NAMALWA (cell line): Measurements from ENCODE around the gene VCX3B.
"Not testable (repeated sequence)": the region's sequence is repeated elsewhere in the genome, so short reads cannot be mapped to it uniquely, and the experiment has no call there.

Experiments used
- DNase-seq: peaks from one replicate; pipeline ENCODE4 v3.0.0-alpha.2; 2015; ENCODE audit warnings: low spot score

Gene VCX3B

GRCh38 chrX:8464530-8464929, at the start of gene VCX3B:
VCX3B (plus strand) TSS chrX:8464830; CDS start chrX:8465451, 621 bp downstream.
- DNase-seq: not testable (repeated sequence)

GRCh38 chrX:8418301-8418700, 46.3 kb upstream of the VCX3B start:
- DNase-seq: no peak

GRCh38 chrX:8424912-8425311, 39.7 kb upstream of the VCX3B start:
- DNase-seq: no peak

- DNase-seq: no peak
These were observed 34.9 kb upstream of the VCX3B start for GRCh38 chrX:8429692-8430249.

- no peak for DNase-seq
These were observed 34.2 kb upstream of the VCX3B start for GRCh38 chrX:8430444-8430843.

- no peak for DNase-seq
These were observed 32.2 kb upstream of the VCX3B start for GRCh38 chrX:8432396-8432795.

- no peak for DNase-seq
These were observed 31.2 kb upstream of the VCX3B start for GRCh38 chrX:8433109-8434062.

GRCh38 chrX:8447368-8447767, 17.3 kb upstream of the VCX3B start:
- DNase-seq: no peak

- not testable (repeated sequence) for DNase-seq
These were observed 12.3 kb upstream of the VCX3B start for GRCh38 chrX:8452343-8452742.

GRCh38 chrX:8453611-8454010, 11.0 kb upstream of the VCX3B start:
- DNase-seq: no peak

GRCh38 chrX:8455557-8455956, 9.1 kb upstream of the VCX3B start:
- DNase-seq: no peak

GRCh38 chrX:8462488-8462887, 2.1 kb upstream of the VCX3B start:
- no peak for DNase-seq

GRCh38 chrX:8484360-8484949, 19.8 kb downstream of the VCX3B start:
- DNase-seq: no peak

- not testable (repeated sequence) for DNase-seq
These were observed 30.4 kb downstream of the VCX3B start for GRCh38 chrX:8495036-8495435.

- DNase-seq: no peak
These were observed 35.6 kb downstream of the VCX3B start for GRCh38 chrX:8500203-8500602.

GRCh38 chrX:8502101-8502500, 37.5 kb downstream of the VCX3B start:
- DNase-seq: not testable (repeated sequence)

GRCh38 chrX:8504451-8504850, 39.8 kb downstream of the VCX3B start:
- DNase-seq: no peak
